ENCODE results near the gene SLC13A1. TPM values are rescaled to one million over a fixed set of nuclear protein-coding genes. Genes with fewer than 3 reads are reported as not detected.

Gene SLC13A1
- total RNA-seq, 6 donors from 2014 or later = not detected

GRCh38 chr7:123220396-123220795, 20.6 kb upstream of the SLC13A1 start:
- H3K27ac ChIP-seq = no peak overlapping the region
- peaks cover 0 to 11% (median 2%) of the 10 kb centered on the region in 4 donors for H3K9me3 ChIP-seq
- no peaks in the 10 kb centered on the region for H3K36me3 ChIP-seq
- DNase-seq (no peak), ATAC-seq (ENCODE audit: low FRiP score in 2 of 2) (no peak)
- WGBS, 2 donors = 60 to 76% methylated on average over 1 of the region's 1 CpG
- TF ChIP-seq, protein P1, sequence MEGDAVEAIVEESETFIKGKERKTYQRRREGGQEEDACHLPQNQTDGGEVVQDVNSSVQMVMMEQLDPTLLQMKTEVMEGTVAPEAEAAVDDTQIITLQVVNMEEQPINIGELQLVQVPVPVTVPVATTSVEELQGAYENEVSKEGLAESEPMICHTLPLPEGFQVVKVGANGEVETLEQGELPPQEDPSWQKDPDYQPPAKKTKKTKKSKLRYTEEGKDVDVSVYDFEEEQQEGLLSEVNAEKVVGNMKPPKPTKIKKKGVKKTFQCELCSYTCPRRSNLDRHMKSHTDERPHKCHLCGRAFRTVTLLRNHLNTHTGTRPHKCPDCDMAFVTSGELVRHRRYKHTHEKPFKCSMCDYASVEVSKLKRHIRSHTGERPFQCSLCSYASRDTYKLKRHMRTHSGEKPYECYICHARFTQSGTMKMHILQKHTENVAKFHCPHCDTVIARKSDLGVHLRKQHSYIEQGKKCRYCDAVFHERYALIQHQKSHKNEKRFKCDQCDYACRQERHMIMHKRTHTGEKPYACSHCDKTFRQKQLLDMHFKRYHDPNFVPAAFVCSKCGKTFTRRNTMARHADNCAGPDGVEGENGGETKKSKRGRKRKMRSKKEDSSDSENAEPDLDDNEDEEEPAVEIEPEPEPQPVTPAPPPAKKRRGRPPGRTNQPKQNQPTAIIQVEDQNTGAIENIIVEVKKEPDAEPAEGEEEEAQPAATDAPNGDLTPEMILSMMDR (IDR thresholded peaks at IDR 0.05) = no peak
- TF ChIP-seq POLR2AphosphoS5 (IDR thresholded peaks at IDR 0.05) (no peak), EP300 (IDR thresholded peaks at IDR 0.05) (no peak), POLR2A (IDR thresholded peaks at IDR 0.05) (no peak)
- H3K4me3 ChIP-seq = no peak overlapping the region
- H3K27me3 ChIP-seq = no peaks in the 10 kb centered on the region
- H3K4me1 ChIP-seq = no peaks in the 10 kb centered on the region

DNA sequence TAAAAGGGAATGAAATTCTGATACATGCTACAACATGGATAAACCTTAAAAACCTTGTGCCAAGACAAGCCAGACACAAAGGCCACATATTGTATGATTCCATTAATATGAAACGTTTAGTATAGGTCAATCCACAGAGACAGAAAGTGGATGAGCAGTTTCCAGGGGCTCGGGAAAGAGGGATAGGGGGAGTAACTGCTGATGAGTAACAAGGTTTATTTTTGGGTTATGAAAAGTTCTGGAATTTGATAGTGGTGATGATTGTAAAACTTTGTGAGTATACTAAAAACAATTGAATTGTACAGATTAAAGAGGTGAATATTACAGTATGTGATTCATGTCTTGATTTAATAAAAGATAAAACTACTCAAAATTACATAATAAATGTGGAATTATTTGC, 19.1 kb upstream of the SLC13A1 start:
- ATAC-seq (ENCODE audit: low FRiP score in 2 of 2) = no peak
- 61 to 64% methylated on average over 2 of the region's 2 CpGs for WGBS, 2 donors

DNA sequence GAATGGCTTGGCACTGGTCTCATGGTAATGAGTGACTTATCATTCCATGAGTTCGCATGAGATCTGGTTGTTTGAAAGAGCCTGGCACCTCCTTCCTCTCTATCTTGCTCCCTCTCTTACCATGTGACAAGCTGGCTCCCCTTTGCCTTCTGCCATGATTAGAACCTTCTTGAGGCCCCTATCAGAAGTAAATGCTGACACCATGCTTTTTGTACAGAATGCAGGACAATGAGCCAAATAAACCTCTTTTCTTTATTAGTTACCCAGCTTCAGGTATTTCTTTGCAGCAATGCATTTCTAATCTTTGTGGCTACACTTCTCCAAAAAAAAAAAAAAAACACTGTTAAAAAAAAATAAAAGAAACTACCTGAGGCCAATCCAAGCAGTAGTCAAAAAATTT, 17.1 kb upstream of the SLC13A1 start:
- TF ChIP-seq POLR2AphosphoS5 (IDR thresholded peaks at IDR 0.05) (no peak), EP300 (IDR thresholded peaks at IDR 0.05) (no peak), POLR2A (IDR thresholded peaks at IDR 0.05) (no peak)
- TF ChIP-seq, protein P1 (IDR thresholded peaks at IDR 0.05) = no peak
- WGBS, 2 donors = 92 to 100% methylated on average over 1 of the region's 1 CpG
- H3K4me1 ChIP-seq = no peaks in the 10 kb centered on the region
- H3K27ac ChIP-seq = no peak overlapping the region
- no peaks in the 10 kb centered on the region for H3K27me3 ChIP-seq
- ATAC-seq (ENCODE audit: low FRiP score in 2 of 2) (no peak), DNase-seq (no peak)
- H3K9me3 ChIP-seq = peaks cover 0 to 11% (median 4%) of the 10 kb centered on the region in 4 donors
- H3K4me3 ChIP-seq = no peak overlapping the region
- H3K36me3 ChIP-seq = no peaks in the 10 kb centered on the region

More for the DNA sequence above, 19.1 kb upstream of the SLC13A1 start:
- H3K27ac ChIP-seq = no peak overlapping the region
- no peak for DNase-seq
- TF ChIP-seq EP300 (IDR thresholded peaks at IDR 0.05) (no peak), POLR2AphosphoS5 (IDR thresholded peaks at IDR 0.05) (no peak), POLR2A (IDR thresholded peaks at IDR 0.05) (no peak)
- TF ChIP-seq, protein P1 (IDR thresholded peaks at IDR 0.05) = no peak
- no peaks in the 10 kb centered on the region for H3K36me3 ChIP-seq
- no peaks in the 10 kb centered on the region for H3K27me3 ChIP-seq
- H3K9me3 ChIP-seq = peaks cover 0 to 16% (median 4%) of the 10 kb centered on the region in 4 donors
- no peak overlapping the region for H3K4me3 ChIP-seq
- H3K4me1 ChIP-seq = no peaks in the 10 kb centered on the region

DNA sequence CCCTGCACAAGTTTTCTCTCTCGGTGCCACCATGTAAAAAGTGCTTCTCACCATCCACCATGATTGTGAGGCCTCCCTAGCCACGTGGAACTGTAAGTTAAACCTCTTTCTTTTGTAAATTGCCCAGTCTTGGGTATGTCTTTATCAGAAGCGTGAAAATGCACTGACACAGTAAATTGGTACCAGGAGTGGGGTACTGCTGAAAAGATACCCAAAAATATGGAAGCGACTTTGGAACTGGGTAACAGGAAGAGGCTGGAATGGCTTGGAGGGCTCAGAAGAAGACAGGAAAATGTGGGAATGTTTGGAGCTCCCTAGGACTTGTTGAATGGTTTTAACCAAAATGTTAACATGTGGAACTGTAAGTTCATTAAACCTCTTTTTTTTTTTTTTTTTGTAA, 15.6 kb upstream of the SLC13A1 start:
- DNase-seq = no peak
- no peak for ATAC-seq (ENCODE audit: low FRiP score in 2 of 2)
- no peak overlapping the region for H3K27ac ChIP-seq

More for the DNA sequence above, 15.6 kb upstream of the SLC13A1 start:
- Histone ChIP-seq H3K9me3 (peaks cover 0 to 11% (median 4%) of the 10 kb centered on the region in 4 donors), H3K4me1 (no peaks in the 10 kb centered on the region), H3K36me3 (no peaks in the 10 kb centered on the region), H3K27me3 (no peaks in the 10 kb centered on the region), H3K4me3 (no peak overlapping the region)
- 86 to 92% methylated on average over 4 of the region's 4 CpGs for whole genome bisulfite sequencing, 2 donors
- TF ChIP-seq EP300 (IDR thresholded peaks at IDR 0.05) = no peak
- TF ChIP-seq POLR2AphosphoS5 (IDR thresholded peaks at IDR 0.05) = no peak
- TF ChIP-seq, protein P1 (IDR thresholded peaks at IDR 0.05) = no peak
- no peak for TF ChIP-seq POLR2A (IDR thresholded peaks at IDR 0.05)
